ENCODE data around the gene ZNF223.

The ZNF223 gene

GRCh38 chr19:44051650-44052402 is at the start of gene ZNF223:
Gene ZNF223 (plus strand): TSS chr19:44052036. CDS start chr19:44055177, 3,141 bp downstream.
- DNase-seq (ENCODE audit: low read depth), result peak; percentile 92
- no peak for TF ChIP-seq CTCF (conservative IDR thresholded peaks at IDR 0.05; ENCODE audit: control insufficient read depth, insufficient read depth, low read depth, low read length)
- peak within 1 kb of the TSS; percentile 95 for H3K4me3 ChIP-seq (ENCODE audit: control insufficient read depth, low read depth, low read length)

DNA sequence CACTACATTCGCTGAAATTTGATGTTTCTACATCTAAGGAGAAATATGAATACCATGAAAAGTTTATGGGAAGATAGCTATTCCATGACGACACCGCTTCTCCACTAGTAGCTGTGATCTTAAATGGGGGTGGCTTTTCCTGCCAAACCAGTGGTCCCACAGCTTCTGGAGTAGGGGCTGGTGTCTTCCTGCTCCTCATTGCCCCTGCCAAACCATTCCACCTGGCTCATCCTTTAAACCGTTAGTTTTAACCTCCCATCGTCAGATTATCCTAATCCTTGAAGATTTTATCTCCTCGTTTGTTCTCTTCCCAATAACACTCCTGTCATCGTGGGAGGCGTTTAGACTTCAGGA is 49.6 kb upstream of the ZNF223 start:
- no peak for DNase-seq (ENCODE audit: low read depth)
- TF ChIP-seq CTCF (conservative IDR thresholded peaks at IDR 0.05; ENCODE audit: control insufficient read depth, insufficient read depth, low read depth, low read length), result no peak
- H3K4me3 ChIP-seq (ENCODE audit: control insufficient read depth, low read depth, low read length), result peak overlapping the region; percentile 80

DNA sequence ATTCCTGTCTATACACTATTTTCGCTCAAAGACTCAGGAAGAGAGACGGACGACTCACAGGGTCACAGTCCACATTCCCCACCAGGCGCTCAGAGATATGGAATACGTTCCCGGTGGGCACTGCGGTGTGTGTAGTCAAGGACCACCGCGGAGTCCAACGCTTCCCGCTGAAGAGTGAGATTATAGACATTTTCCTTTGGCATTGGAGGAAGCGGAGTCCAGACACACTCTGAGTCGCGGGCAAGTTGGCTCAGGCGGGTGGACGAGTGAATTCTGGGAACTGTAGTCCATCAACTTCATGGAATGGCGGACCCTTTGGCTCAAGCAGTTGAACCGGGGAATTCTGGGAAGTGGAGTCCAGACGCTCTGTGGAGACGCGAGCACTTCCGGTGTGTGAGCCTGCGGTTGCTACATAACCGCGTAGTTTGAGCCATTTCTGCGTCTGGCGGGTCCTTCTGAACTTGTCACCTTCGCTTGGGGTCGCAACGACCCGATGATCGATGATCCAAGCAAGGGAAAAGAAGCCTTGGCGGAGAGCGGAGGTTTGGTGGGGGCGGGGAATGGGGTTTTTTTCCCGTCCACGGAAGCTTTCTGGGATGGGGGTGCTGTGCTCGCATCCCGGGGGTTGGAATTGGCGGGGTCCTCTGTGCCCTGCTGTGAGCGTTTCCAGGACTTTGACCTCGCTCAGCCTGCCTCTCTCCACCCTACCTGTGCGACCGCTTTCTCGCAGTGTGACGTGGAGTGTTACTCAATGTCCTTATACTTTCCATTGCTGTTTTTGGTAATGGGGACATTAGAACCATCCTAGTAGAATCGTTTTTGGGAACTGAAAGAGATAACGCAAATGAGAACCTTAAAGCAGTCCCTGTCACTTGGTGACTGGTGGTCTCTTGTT is 49.0 kb upstream of the ZNF223 start, which contains the start of gene ZNF230:
Gene ZNF230, plus strand, starts transcription at position 392 of the 895 bp plus-strand sequence. CDS start 4,122 bp downstream, outside the sequence.
- DNase-seq (ENCODE audit: low read depth), result peak; percentile 95
- TF ChIP-seq CTCF (conservative IDR thresholded peaks at IDR 0.05; ENCODE audit: control insufficient read depth, insufficient read depth, low read depth, low read length), result no peak
- peak within 1 kb of the TSS; percentile 80 for H3K4me3 ChIP-seq (ENCODE audit: control insufficient read depth, low read depth, low read length)

GRCh38 chr19:44003461-44004009 is 48.3 kb upstream of the ZNF223 start:
- TF ChIP-seq CTCF (conservative IDR thresholded peaks at IDR 0.05; ENCODE audit: control insufficient read depth, insufficient read depth, low read depth, low read length), result no peak
- peak; percentile 14 for DNase-seq (ENCODE audit: low read depth)
- H3K4me3 ChIP-seq (ENCODE audit: control insufficient read depth, low read depth, low read length), result peak overlapping the region; percentile 80

DNA sequence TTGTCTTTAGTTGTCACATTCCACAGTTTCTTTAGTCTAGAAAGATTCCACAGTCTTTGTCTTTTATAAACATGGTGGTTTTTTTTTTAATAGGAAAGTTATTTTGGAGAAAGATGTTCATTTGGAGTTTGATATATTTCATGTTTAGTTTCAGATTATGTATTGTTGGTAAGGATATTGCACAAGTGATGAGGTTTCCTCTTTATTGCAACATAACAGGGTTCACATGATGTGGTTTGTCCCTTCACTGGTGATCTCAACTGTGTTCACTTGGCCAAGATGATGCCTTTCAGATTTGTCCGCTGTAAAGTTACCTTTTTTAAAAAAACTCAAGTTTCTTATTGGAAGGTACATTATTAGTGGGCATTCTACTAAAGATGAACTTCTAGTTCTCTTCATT is 45.9 kb upstream of the ZNF223 start:
- no peak for TF ChIP-seq CTCF (conservative IDR thresholded peaks at IDR 0.05; ENCODE audit: control insufficient read depth, insufficient read depth, low read depth, low read length)
- H3K4me3 ChIP-seq (ENCODE audit: control insufficient read depth, low read depth, low read length), result no peak overlapping the region
- peak; percentile 64 for DNase-seq (ENCODE audit: low read depth)

- no peak for DNase-seq (ENCODE audit: low read depth)
- TF ChIP-seq CTCF (conservative IDR thresholded peaks at IDR 0.05; ENCODE audit: control insufficient read depth, insufficient read depth, low read depth, low read length), result no peak
- H3K4me3 ChIP-seq (ENCODE audit: control insufficient read depth, low read depth, low read length), result no peak overlapping the region
These were observed 44.4 kb upstream of the ZNF223 start for GRCh38 chr19:44007473-44007872.
